WI38 (cell line): ENCODE measurements around the gene FBN1.

Experiments
- H3K4me3 ChIP-seq: 2 replicates; pipeline ENCODE4 v1.5.1; 2011; ENCODE audit warnings: low read depth, mild to moderate bottlenecking, control low read depth, low read length
- TF ChIP-seq, protein P1 (sequence below): IDR thresholded peaks from 2 replicates; pipeline ENCODE4 v1.5.1; 2012; ENCODE audit warnings: low read depth, mild to moderate bottlenecking, control low read depth, low read length

FBN1 gene

DNA sequence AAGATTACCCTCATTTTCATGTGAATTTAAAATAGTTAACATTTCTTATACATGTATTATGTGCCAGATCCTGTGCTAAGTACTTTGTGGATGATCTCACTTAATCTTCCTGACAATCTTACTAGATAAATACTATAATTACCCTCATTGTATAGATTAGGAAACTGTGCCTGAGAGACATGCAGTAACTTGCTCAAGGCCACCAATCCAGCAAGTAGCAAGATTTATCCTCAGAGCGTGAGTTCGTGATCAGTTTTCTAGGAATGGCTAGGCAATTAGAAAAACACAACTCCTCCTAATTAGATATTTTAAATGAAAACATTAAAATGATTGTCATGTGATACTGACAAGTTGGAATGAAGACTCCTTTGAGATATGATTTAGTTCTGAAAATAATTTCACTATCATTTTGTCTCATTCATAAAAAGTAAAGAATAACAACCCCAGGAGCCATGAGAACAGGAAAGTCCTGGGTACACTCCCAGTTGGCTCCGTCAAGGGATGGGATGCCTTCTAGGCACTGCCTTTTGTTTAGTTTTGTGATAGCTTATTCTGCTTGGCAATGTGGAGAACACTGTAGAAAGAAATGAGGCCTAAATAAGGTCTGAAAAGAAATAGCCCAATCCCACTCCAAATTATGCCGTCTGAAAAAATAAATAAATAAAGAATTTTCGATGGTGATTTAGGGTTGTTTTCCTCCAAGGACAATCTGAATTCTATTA lies 61.3 kb downstream of the FBN1 start:
- H3K4me3 ChIP-seq, result no peak overlapping the region
- TF ChIP-seq, protein P1, sequence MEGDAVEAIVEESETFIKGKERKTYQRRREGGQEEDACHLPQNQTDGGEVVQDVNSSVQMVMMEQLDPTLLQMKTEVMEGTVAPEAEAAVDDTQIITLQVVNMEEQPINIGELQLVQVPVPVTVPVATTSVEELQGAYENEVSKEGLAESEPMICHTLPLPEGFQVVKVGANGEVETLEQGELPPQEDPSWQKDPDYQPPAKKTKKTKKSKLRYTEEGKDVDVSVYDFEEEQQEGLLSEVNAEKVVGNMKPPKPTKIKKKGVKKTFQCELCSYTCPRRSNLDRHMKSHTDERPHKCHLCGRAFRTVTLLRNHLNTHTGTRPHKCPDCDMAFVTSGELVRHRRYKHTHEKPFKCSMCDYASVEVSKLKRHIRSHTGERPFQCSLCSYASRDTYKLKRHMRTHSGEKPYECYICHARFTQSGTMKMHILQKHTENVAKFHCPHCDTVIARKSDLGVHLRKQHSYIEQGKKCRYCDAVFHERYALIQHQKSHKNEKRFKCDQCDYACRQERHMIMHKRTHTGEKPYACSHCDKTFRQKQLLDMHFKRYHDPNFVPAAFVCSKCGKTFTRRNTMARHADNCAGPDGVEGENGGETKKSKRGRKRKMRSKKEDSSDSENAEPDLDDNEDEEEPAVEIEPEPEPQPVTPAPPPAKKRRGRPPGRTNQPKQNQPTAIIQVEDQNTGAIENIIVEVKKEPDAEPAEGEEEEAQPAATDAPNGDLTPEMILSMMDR, result no peak

DNA sequence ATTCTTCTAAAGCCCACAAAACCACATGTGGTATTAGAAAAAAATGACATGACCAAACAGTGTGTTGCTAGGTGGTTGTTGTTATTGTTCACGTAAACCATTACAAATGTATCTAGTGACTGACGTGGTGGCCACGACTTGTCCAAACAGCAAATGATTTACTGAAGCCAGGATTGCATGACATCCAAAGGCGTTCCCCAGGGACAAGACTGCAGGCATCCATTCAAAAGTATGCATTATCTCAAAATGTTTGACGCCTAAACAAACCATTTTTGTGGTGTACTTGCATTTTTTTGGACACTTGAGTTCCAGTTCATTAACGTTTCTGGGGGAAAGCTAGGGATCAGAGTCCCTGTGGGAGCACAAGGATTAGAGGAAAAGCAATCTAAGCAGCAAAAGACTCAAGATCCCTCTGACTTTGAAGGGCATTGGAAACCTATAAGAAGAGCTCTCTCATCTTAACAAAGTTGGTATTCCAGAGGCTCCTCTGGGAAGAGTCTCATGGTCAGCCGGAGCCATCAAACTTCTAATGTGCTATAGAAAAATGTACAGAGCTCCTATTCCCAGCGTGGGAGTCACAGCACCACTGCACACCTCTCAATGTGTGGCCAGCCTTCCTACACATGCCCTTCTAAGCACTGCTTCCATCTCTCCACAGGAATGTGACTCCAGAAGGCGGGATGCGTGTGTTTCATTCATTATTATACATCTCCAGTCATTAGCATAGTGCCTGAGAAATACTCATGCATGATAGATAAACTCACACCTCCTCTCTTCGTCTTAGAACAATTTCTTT lies 62.9 kb downstream of the FBN1 start:
- H3K4me3 ChIP-seq, result no peak overlapping the region
- TF ChIP-seq, protein P1, result no peak

DNA sequence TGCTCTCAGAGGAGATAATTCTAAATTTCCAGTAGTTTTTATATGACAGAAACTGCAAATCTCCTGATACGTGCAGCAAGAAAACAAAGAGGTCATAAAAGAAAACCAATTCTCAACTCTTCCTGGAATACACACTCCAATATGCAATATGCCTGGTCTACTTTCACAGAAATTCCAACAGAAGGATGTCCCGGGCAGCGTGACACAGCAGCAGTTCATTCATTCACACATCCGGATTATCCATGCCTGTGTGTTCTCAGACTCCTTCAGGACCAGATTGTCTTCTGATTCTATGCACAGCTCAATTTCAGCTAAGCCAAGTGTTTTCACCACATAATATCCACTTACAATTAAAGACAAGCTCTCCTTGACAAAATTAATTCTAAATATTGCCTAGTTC lies 64.3 kb downstream of the FBN1 start:
- H3K4me3 ChIP-seq, result no peak overlapping the region
- TF ChIP-seq, protein P1, result no peak

DNA sequence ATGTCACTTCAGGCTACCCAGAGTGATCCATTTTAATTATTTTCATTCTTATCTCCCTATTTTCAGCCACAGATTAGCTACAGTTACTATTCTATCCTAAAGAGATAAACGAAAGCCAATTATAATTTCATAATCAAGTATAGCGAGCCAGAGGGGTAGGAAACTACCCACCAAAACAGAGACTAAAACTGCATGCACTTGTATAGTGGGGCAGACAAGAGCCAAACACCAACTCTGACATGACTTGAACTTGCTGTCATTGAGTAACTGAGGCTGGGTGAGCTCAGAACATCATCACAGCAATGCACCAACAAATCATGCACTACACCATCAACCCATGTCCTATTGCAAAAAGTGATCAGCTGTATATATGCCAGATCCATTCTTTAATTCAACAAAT lies 64.8 kb downstream of the FBN1 start:
- no peak overlapping the region for H3K4me3 ChIP-seq
- TF ChIP-seq, protein P1, result no peak

DNA sequence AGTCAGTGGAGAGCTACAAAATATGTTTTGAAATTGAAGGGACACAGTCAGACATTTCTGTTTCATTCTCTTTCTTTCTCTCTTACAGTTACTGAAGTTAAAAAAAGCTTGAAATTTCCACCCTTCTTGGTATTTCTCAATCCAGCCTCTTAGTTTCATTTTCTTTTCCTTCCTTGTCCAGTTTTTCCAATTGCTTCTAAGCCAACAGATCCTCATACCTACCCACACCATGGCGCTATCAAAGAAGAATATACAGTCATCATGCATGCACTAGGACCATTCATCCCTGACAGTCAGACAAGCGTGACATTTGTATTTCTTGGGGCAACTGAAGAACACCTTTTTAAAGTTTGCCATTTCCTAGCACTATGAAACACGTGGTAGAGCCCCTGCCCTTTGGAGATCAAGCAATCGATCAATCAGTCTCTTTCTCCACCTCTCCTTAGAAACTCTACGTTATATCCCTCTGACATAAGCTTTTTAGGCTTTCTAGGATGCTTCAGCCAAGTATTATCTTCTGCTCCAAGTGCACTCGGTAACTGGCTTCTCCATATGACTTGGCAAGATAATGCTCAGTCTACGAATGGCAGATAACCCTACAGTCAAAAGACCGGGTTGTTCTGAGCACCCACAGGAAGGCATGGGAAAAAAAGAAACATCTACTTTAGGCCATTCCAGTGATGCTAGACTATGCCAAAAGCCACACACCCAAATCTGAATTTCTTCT lies 65.4 kb downstream of the FBN1 start:
- no peak overlapping the region for H3K4me3 ChIP-seq
- TF ChIP-seq, protein P1, result no peak

DNA sequence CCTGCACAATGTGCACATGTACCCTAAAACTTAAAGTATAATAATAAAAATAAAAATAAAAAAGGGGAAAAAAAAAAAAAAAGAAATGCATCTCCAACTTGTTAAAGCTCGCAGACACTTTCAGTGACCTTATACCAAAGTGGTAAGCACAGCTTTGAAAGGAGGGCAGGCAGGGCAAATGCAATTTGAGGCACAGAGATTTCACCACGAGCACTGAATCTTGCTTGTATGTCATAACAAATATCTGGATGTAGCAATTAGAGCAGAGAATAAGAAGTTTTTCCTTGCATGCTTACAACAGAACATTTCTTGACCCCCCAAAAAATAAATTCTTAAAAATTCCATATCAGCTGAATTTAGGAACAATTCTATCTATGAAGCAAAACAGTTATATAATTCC lies 66.5 kb downstream of the FBN1 start:
- H3K4me3 ChIP-seq, result no peak overlapping the region
- TF ChIP-seq, protein P1, result no peak

DNA sequence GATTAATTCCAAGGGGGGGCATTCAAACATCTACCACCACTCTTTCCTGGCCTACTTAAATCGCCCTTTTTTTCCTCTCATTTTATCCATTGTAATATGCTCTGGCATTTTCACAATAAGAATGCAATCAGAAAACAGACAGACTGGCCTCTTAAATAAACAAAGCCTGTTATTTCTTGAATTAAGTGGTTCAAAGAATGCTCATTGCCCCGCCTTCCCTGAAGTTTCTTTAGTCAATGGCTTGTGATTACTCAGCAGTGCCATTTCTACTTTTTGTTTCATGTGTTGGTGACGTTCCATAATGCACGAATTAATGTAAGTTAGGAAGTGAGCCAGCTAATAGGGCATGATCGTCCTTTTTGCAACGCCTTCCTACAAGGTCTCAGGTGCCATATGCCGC lies 68.0 kb downstream of the FBN1 start:
- TF ChIP-seq, protein P1, result no peak
- no peak overlapping the region for H3K4me3 ChIP-seq
